HFF-Myc (cell line): ENCODE results near the gene C10orf95.
"Not testable (repeated sequence)": the region's sequence is repeated elsewhere in the genome, so short reads cannot be mapped to it uniquely, and the experiment has no call there.

Experiments used
- DNase-seq: peaks from one replicate; pipeline ENCODE4 v3.0.0-alpha.2; 2011; ENCODE audit warnings: low read depth; ENCODE audit errors: extremely low read depth
- H3K4me3 ChIP-seq: replicated peaks from 2 replicates; pipeline ENCODE4 v1.5.1; 2011; ENCODE audit warnings: low read depth, mild to moderate bottlenecking, control low read depth, low read length
- TF ChIP-seq, protein P1 (sequence below): IDR thresholded peaks from 2 replicates; pipeline ENCODE4 v1.5.1; 2012; ENCODE audit warnings: mild to moderate bottlenecking, low read depth, low read length, control low read depth; ENCODE audit errors: missing control alignments

Gene C10orf95

GRCh38 chr10:102451105-102451969 is at the start of gene C10orf95:
Gene C10orf95 (minus strand): TSS chr10:102451543. CDS start chr10:102451093, 450 bp downstream.
- DNase-seq, result no peak
- TF ChIP-seq, protein P1, sequence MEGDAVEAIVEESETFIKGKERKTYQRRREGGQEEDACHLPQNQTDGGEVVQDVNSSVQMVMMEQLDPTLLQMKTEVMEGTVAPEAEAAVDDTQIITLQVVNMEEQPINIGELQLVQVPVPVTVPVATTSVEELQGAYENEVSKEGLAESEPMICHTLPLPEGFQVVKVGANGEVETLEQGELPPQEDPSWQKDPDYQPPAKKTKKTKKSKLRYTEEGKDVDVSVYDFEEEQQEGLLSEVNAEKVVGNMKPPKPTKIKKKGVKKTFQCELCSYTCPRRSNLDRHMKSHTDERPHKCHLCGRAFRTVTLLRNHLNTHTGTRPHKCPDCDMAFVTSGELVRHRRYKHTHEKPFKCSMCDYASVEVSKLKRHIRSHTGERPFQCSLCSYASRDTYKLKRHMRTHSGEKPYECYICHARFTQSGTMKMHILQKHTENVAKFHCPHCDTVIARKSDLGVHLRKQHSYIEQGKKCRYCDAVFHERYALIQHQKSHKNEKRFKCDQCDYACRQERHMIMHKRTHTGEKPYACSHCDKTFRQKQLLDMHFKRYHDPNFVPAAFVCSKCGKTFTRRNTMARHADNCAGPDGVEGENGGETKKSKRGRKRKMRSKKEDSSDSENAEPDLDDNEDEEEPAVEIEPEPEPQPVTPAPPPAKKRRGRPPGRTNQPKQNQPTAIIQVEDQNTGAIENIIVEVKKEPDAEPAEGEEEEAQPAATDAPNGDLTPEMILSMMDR, result no peak
- peak within 1 kb of the TSS; percentile 86 for H3K4me3 ChIP-seq

- not testable (repeated sequence) for DNase-seq
- H3K4me3 ChIP-seq, result peak overlapping the region; percentile 92
Measured at GRCh38 chr10:102500686-102501085, 49.3 kb upstream of the C10orf95 start.

GRCh38 chr10:102499356-102499755 is 48.0 kb upstream of the C10orf95 start:
- TF ChIP-seq, protein P1, result no peak
- no peak overlapping the region for H3K4me3 ChIP-seq
- no peak for DNase-seq

- H3K4me3 ChIP-seq, result no peak overlapping the region
- TF ChIP-seq, protein P1, result no peak
- DNase-seq, result no peak
Measured at GRCh38 chr10:102497545-102497944, 46.2 kb upstream of the C10orf95 start.

DNA sequence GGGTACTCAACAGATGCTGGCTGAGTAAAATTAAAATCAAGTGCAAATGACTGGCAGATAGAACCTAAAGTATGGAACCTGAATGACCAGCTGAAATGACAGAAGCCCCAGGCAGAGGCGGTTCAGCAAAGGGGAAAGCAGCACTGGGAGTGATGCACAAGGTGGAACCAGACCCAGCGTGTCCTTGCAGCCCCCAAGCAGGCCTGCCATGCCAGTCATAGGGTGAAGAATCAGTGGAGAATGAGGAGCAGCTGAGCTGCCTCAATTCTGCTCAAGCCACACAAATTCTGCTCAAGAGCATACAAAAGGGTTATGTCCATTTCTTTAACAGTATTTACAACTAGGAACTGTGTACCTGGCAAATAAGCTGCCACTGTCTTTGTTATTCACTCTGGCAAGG is 42.4 kb upstream of the C10orf95 start:
- no peak for DNase-seq
- TF ChIP-seq, protein P1, result no peak
- H3K4me3 ChIP-seq, result no peak overlapping the region

DNA sequence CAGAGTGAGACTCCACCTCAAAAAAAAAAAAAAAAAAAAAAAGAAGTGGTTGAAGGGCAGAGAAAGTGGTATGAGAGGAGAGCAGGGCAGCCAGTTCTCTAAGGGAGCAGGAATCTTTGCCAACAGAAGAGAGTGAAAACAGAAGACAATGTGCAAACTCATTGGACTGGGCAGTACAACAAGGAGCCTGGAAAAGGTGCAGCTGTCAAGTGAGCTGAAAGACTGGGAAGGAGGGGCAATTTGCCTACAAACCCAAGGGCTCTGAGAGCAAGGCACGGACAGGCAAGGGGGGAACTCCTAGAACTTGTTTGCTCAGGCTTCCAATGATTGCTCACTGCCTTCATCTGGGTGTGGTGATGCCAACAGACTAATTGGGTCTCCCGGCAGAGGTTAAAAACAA is 41.6 kb upstream of the C10orf95 start:
- H3K4me3 ChIP-seq, result no peak overlapping the region
- DNase-seq, result no peak
- TF ChIP-seq, protein P1, result no peak

GRCh38 chr10:102492344-102492939 is 41.1 kb upstream of the C10orf95 start:
- H3K4me3 ChIP-seq, result no peak overlapping the region
- TF ChIP-seq, protein P1, result no peak
- no peak for DNase-seq
